Mesenchymal stem cell (in vitro differentiated cells and primary cell): ENCODE results near the gene SDCCAG8.

Experiments
- DNase-seq: peaks from one replicate; pipeline ENCODE4 v3.0.0-alpha.2; 2013
- H2AFZ ChIP-seq: one replicate; pipeline ENCODE4 v1.6.1; 2013; ENCODE audit warnings: low read depth, mild to moderate bottlenecking, control low read depth, inconsistent platforms, low read length, moderate library complexity
- H2AK5ac ChIP-seq: 2 replicates; pipeline ENCODE4 v1.6.1; 2013; ENCODE audit warnings: low read length, moderate library complexity, mild to moderate bottlenecking, inconsistent platforms; ENCODE audit not compliant: severe bottlenecking
- H2BK120ac ChIP-seq: one replicate; pipeline ENCODE4 v1.6.1; 2013; ENCODE audit warnings: low read depth, mild to moderate bottlenecking, inconsistent platforms, low read length, moderate library complexity
- H2BK12ac ChIP-seq, 2 experiments: one replicate each; pipeline ENCODE4 v1.6.1; 2013; ENCODE audit warnings: inconsistent platforms in 2 of 2, low read length in 2 of 2, mild to moderate bottlenecking in 2 of 2, moderate library complexity in 2 of 2, control low read depth in 1 of 2
- H2BK15ac ChIP-seq: one replicate; pipeline ENCODE4 v1.6.1; 2013; ENCODE audit warnings: mild to moderate bottlenecking, low read depth, inconsistent platforms; ENCODE audit not compliant: poor library complexity, severe bottlenecking
- H2BK5ac ChIP-seq: 2 replicates; pipeline ENCODE4 v1.6.1; 2013; ENCODE audit warnings: low read depth, mild to moderate bottlenecking, low read length, control low read depth, inconsistent platforms; ENCODE audit not compliant: poor library complexity, severe bottlenecking
- H3K14ac ChIP-seq, 2 experiments: one replicate each; pipeline ENCODE4 v1.6.1; 2013; ENCODE audit warnings: inconsistent platforms in 2 of 2, low read length in 2 of 2, control low read depth in 1 of 2, mild to moderate bottlenecking in 1 of 2, moderate library complexity in 1 of 2
- H3K18ac ChIP-seq, 2 experiments: one replicate each; pipeline ENCODE4 v1.6.1; 2013; ENCODE audit warnings: inconsistent platforms in 2 of 2, low read length in 2 of 2, control low read depth in 1 of 2, low read depth in 1 of 2, mild to moderate bottlenecking in 1 of 2
- H3K23ac ChIP-seq, 2 experiments: one replicate each; pipeline ENCODE4 v1.6.1; 2013; ENCODE audit warnings: inconsistent platforms in 2 of 2, low read length in 2 of 2, mild to moderate bottlenecking in 2 of 2, moderate library complexity in 2 of 2, control low read depth in 1 of 2
- H3K27ac ChIP-seq: 2 replicates; pipeline ENCODE4 v1.5.1; 2013; ENCODE audit warnings: mild to moderate bottlenecking, moderate library complexity, low read length, control low read depth, inconsistent platforms; ENCODE audit not compliant: poor library complexity, severe bottlenecking
- H3K27me3 ChIP-seq, 2 experiments: 2 replicates each; pipeline versions ENCODE4 v1.6.1 to v1.7.0; 2013; ENCODE audit warnings: low read length in 2 of 2, mild to moderate bottlenecking in 2 of 2, moderate library complexity in 2 of 2, control low read depth in 1 of 2, inconsistent platforms in 1 of 2; ENCODE audit not compliant: control insufficient read depth in 1 of 2, insufficient read depth in 1 of 2
- H3K36me3 ChIP-seq, 2 experiments: 2 replicates each; pipeline versions ENCODE4 v1.6.1 to v1.7.0; 2013; ENCODE audit warnings: low read length in 2 of 2, control low read depth in 1 of 2, inconsistent platforms in 1 of 2, low read depth in 1 of 2, mild to moderate bottlenecking in 1 of 2; ENCODE audit not compliant: insufficient read depth in 2 of 2, control insufficient read depth in 1 of 2
- H3K4ac ChIP-seq, 2 experiments: one replicate each; pipeline ENCODE4 v1.6.1; 2013; ENCODE audit warnings: inconsistent platforms in 2 of 2, low read length in 2 of 2, mild to moderate bottlenecking in 2 of 2, moderate library complexity in 2 of 2, control low read depth in 1 of 2, low read depth in 1 of 2
- H3K4me1 ChIP-seq: 2 replicates; pipeline ENCODE4 v1.6.1; 2013; ENCODE audit warnings: low read depth, low read length, control low read depth; ENCODE audit not compliant: control insufficient read depth, insufficient read depth
- H3K4me2 ChIP-seq: 2 replicates; pipeline ENCODE4 v1.6.1; 2013; ENCODE audit warnings: low read length, mild to moderate bottlenecking, inconsistent platforms; ENCODE audit not compliant: poor library complexity, severe bottlenecking
- H3K4me3 ChIP-seq, 2 experiments: 2 replicates each; pipeline versions ENCODE4 v1.5.1 to v1.7.0; 2013; ENCODE audit warnings: low read length in 2 of 2, mild to moderate bottlenecking in 2 of 2, control low read depth in 1 of 2, low read depth in 1 of 2; ENCODE audit not compliant: insufficient read depth in 1 of 2
- H3K79me1 ChIP-seq: replicated peaks from 2 replicates; pipeline ENCODE4 v1.6.1; 2013; ENCODE audit warnings: mild to moderate bottlenecking, control low read depth, low read length, inconsistent platforms; ENCODE audit not compliant: poor library complexity, severe bottlenecking
- H3K9ac ChIP-seq: 2 replicates; pipeline ENCODE4 v1.7.0; 2013; ENCODE audit warnings: mild to moderate bottlenecking, low read length, moderate library complexity
- H3K9me3 ChIP-seq: 2 replicates; pipeline ENCODE4 v1.7.0; 2013; ENCODE audit warnings: mild to moderate bottlenecking, low read length; ENCODE audit not compliant: control insufficient read depth
- H4K8ac ChIP-seq: one replicate; pipeline ENCODE4 v1.6.1; 2013; ENCODE audit warnings: inconsistent platforms, mild to moderate bottlenecking, low read length, moderate library complexity
- H4K91ac ChIP-seq: one replicate; pipeline ENCODE4 v1.6.1; 2013; ENCODE audit warnings: mild to moderate bottlenecking, low read length, inconsistent platforms
- whole genome bisulfite sequencing: methylation state at CpG from one replicate; pipeline ENCODE4 v1.1.7; 2013; ENCODE audit warnings: mixed read lengths; 5-methylcytosine and 5-hydroxymethylcytosine counted together

The SDCCAG8 gene

DNA sequence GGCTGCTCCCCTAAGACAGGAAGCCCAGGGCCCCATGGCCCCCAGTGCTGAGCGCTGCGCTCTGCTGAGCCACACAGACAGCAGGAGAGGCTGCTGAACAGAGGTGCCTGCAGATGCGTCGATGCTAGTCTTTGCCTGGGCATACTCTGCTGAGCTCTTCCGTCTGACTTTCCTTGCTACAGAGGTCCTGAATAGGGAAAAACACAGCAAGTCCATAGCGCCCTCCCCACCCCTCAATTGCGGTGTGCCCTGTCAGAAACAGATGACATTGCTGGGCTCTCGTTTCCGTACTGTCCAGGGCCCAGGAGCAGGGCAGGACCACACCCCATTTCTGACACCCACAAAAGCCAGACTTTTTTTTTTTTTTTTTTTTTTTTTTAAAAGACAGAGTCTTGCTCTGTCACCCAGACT lies 252.5 kb downstream of the SDCCAG8 start:
- Histone ChIP-seq H3K27ac (no peak overlapping the region), H3K14ac (no peak overlapping the region), H3K79me1 (peaks cover 8% of the 10 kb centered on the region), H3K9ac (no peak overlapping the region), H2BK120ac (no peak overlapping the region), H4K8ac (no peak overlapping the region), H2AFZ (no peak overlapping the region), H3K23ac (no peak overlapping the region), H3K4me3 (no peak overlapping the region), H2BK12ac (no peak overlapping the region), H3K27me3 (no peaks in the 10 kb centered on the region), H3K4me2 (no peak overlapping the region), H2BK5ac (no peak overlapping the region), H2BK15ac (no peak overlapping the region), H3K36me3 (peaks cover 25 to 47% of the 10 kb centered on the region in 2 experiments), H3K9me3 (no peaks in the 10 kb centered on the region), H4K91ac (no peak overlapping the region), H3K18ac (no peak overlapping the region), H3K4me1 (peaks cover 2% of the 10 kb centered on the region), H3K4ac (no peak overlapping the region), H2AK5ac (no peak overlapping the region)
- WGBS = 93% methylated on average over 9 of the region's 9 CpGs
- DNase-seq = no peak

- 100% methylated on average over 1 of the region's 1 CpG for WGBS
Measured at GRCh38 chr1:243508943-243509342, 253.1 kb downstream of the SDCCAG8 start.

DNA sequence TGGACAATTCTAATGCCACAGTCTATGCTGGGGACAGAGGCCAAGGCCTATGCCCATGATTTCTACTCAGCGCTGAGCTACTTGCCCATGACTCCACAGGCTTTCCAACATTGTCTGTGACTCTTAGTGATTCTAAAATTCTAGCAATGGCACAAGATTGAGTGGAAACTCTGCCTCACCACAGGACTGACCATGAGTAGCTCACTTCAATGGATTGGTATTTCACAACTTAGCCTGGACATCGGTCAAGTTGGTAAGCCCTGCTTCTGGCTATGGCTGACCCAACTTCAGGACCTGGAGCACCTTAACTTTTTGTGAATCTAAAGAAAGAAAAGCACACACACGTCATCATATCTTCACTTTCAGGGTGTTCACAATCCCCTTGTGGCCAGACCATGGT lies 255.1 kb downstream of the SDCCAG8 start:
- H2AK5ac ChIP-seq = no peak overlapping the region
- no peak overlapping the region for H2BK120ac ChIP-seq
- H2BK5ac ChIP-seq = no peak overlapping the region
- no peak overlapping the region for H4K8ac ChIP-seq
- H3K27ac ChIP-seq = no peak overlapping the region
- DNase-seq = no peak
- no peak overlapping the region for H2BK15ac ChIP-seq
- no peak overlapping the region for H3K9ac ChIP-seq
- no peaks in the 10 kb centered on the region for H3K9me3 ChIP-seq
- H3K4me1 ChIP-seq = peaks cover 2% of the 10 kb centered on the region
- 95% methylated on average over 3 of the region's 3 CpGs for WGBS
- no peak overlapping the region for H3K4me3 ChIP-seq
- H3K18ac ChIP-seq = no peak overlapping the region
- no peak overlapping the region for H2BK12ac ChIP-seq
- H3K14ac ChIP-seq = no peak overlapping the region
- H3K36me3 ChIP-seq = peaks cover 19 to 26% of the 10 kb centered on the region in 2 experiments
- no peak overlapping the region for H3K4ac ChIP-seq
- H2AFZ ChIP-seq = no peak overlapping the region
- H3K27me3 ChIP-seq = no peaks in the 10 kb centered on the region
- no peak overlapping the region for H3K23ac ChIP-seq
- H4K91ac ChIP-seq = no peak overlapping the region
- no peak overlapping the region for H3K4me2 ChIP-seq
- peaks cover 8% of the 10 kb centered on the region for H3K79me1 ChIP-seq

More at GRCh38 chr1:243508943-243509342, 253.1 kb downstream of the SDCCAG8 start:
- Histone ChIP-seq H3K18ac (no peak overlapping the region), H2BK120ac (no peak overlapping the region), H2AK5ac (no peak overlapping the region), H3K4me3 (no peak overlapping the region), H4K8ac (no peak overlapping the region), H3K4me1 (peaks cover 2% of the 10 kb centered on the region), H2BK5ac (no peak overlapping the region), H3K23ac (no peak overlapping the region), H3K9ac (no peak overlapping the region), H3K79me1 (peaks cover 8% of the 10 kb centered on the region), H2BK12ac (no peak overlapping the region), H3K9me3 (no peaks in the 10 kb centered on the region), H3K27me3 (no peaks in the 10 kb centered on the region), H3K14ac (no peak overlapping the region), H3K36me3 (peaks cover 24 to 40% of the 10 kb centered on the region in 2 experiments), H4K91ac (no peak overlapping the region), H2BK15ac (no peak overlapping the region), H3K4me2 (no peak overlapping the region), H3K27ac (no peak overlapping the region), H3K4ac (no peak overlapping the region), H2AFZ (no peak overlapping the region)
- no peak for DNase-seq

DNA sequence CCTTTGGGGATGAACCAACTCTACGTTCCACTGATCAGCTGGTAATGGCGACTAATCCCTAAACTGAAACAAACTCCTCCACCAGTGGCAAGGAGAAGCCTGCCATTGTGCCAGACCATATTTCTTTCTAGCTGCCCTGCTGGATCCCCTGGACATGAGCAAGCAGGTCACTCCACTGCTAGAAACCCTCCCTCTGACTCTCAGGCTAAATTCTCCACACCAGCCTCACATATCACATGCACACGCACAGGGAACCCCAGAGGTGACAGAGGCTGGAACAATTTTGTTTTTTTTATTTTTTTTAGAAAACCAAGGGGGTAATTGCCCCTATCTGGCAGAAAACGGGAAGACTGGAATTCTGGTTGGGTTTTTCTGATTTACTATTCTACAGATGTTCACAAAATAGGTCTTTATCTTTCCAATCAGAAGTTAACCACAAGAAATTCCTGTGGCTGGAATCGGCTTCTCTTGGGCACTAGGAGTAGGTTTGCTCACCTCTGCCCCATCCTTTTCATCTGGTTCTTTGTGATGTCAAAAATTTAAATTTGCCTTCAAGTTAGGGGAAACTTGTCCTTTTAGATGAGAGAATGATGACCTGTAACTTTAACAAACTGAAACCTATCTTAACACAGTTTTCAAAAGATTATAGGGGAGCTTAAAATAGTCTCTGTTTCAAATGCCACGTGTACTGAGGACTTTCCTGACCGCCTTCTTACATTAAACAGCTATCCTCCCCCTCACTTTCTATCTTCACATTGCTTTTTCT lies 258.1 kb downstream of the SDCCAG8 start:
- Histone ChIP-seq H3K4me2 (no peak overlapping the region), H2BK15ac (no peak overlapping the region), H3K27ac (no peak overlapping the region), H2AFZ (no peak overlapping the region), H2AK5ac (no peak overlapping the region), H2BK12ac (no peak overlapping the region), H2BK120ac (no peak overlapping the region), H3K4ac (no peak overlapping the region), H3K27me3 (no peaks in the 10 kb centered on the region), H3K23ac (no peak overlapping the region), H3K9ac (no peak overlapping the region), H3K4me1 (no peaks in the 10 kb centered on the region), H2BK5ac (no peak overlapping the region), H4K8ac (no peak overlapping the region), H3K4me3 (no peak overlapping the region), H3K36me3 (peaks cover 14 to 35% of the 10 kb centered on the region in 2 experiments), H3K18ac (no peak overlapping the region), H4K91ac (no peak overlapping the region), H3K9me3 (peaks cover 13% of the 10 kb centered on the region), H3K79me1 (peaks cover 8% of the 10 kb centered on the region), H3K14ac (no peak overlapping the region)
- DNase-seq = peak; percentile 69
- 62% methylated on average over 4 of the region's 7 CpGs for WGBS
